IMR-90 (cell line): ENCODE results near the gene CELA3A. TPM values are rescaled to one million over a fixed set of nuclear protein-coding genes. Genes with fewer than 3 reads are reported as not detected.
"Not testable (repeated sequence)": the region's sequence is repeated elsewhere in the genome, so short reads cannot be mapped to it uniquely, and the experiment has no call there.

Experiments used
- ATAC-seq: fragments of 200-7000 bp; cut with Tn5 transposase; 2 replicates; pipeline ENCODE4 v1.9.1; 2020; ENCODE audit warnings: low read depth, mild to moderate bottlenecking, moderate library complexity
- BruUV-seq: library from RNA; stranded (reverse); fragments of 400-500 nt; replicated peaks from 2 replicates; lab custom pipeline; 2021; lab: Mats Ljungman, UMichigan
- CTCF ChIA-PET: fragments of 300-600 bp; formaldehyde crosslinking; extraction: SDS; loops from one replicate; lab custom pipeline; 2021; ENCODE audit warnings: antibody characterized with exemption; lab: Yijun Ruan, JAX
- POLR2A ChIA-PET: fragments of 300-600 bp; sonication (Branson Sonifier 250); formaldehyde crosslinking; loops from one replicate; lab custom pipeline; 2022; ENCODE audit warnings: antibody characterized with exemption; ENCODE audit not compliant: unreplicated experiment; lab: Charles Lee
- DNase-seq: peaks from one replicate; pipeline ENCODE4 v3.0.0; 2013
- H2AFZ ChIP-seq: replicated peaks from 2 replicates; pipeline ENCODE3; 2013; ENCODE audit warnings: low read length, mild to moderate bottlenecking; ENCODE audit not compliant: poor library complexity
- H2AK5ac ChIP-seq: 2 replicates; pipeline ENCODE4 v1.6.1; 2013; ENCODE audit warnings: low read depth, low read length, inconsistent platforms
- H2AK9ac ChIP-seq: replicated peaks from 2 replicates; pipeline ENCODE3; 2013; ENCODE audit warnings: mild to moderate bottlenecking, low read depth, low read length, moderate library complexity; ENCODE audit not compliant: poor library complexity
- H2BK120ac ChIP-seq: 2 replicates; pipeline ENCODE4 v1.6.1; 2013; ENCODE audit warnings: low read depth, low read length, inconsistent platforms
- H2BK15ac ChIP-seq: 3 replicates; pipeline ENCODE4 v1.6.1; 2013; ENCODE audit warnings: low read depth, low read length, inconsistent platforms
- H2BK20ac ChIP-seq: 2 replicates; pipeline ENCODE4 v1.6.1; 2013; ENCODE audit warnings: low read depth, mild to moderate bottlenecking, inconsistent platforms, low read length, moderate library complexity
- H2BK5ac ChIP-seq: 2 replicates; pipeline ENCODE4 v1.6.1; 2013; ENCODE audit warnings: mild to moderate bottlenecking, low read depth, low read length, inconsistent platforms; ENCODE audit not compliant: poor library complexity, severe bottlenecking
- H3K14ac ChIP-seq: replicated peaks from 2 replicates; pipeline ENCODE4 v1.6.1; 2013; ENCODE audit warnings: low read depth, low read length, inconsistent platforms
- H3K18ac ChIP-seq: 2 replicates; pipeline ENCODE4 v1.6.1; 2013; ENCODE audit warnings: low read depth, low read length, control low read depth
- H3K23ac ChIP-seq: 2 replicates; pipeline ENCODE4 v1.6.1; 2013; ENCODE audit warnings: low read depth, low read length, inconsistent platforms
- H3K27ac ChIP-seq: 2 replicates; pipeline ENCODE4 v1.5.1; 2013; ENCODE audit warnings: mild to moderate bottlenecking, control low read depth, low read length; ENCODE audit not compliant: insufficient read depth
- H3K27me3 ChIP-seq: 2 replicates; pipeline ENCODE4 v1.6.1; 2013; ENCODE audit warnings: low read length; ENCODE audit not compliant: control insufficient read depth, insufficient read depth
- H3K36me3 ChIP-seq: 2 replicates; pipeline ENCODE4 v1.6.1; 2013; ENCODE audit warnings: low read length, mixed read lengths; ENCODE audit not compliant: control insufficient read depth, insufficient read depth
- H3K4ac ChIP-seq: 2 replicates; pipeline ENCODE4 v1.6.1; 2013; ENCODE audit warnings: low read depth, low read length, inconsistent platforms
- H3K4me1 ChIP-seq: 2 replicates; pipeline ENCODE4 v1.6.1; 2013; ENCODE audit warnings: low read length, mixed read lengths; ENCODE audit not compliant: control insufficient read depth, insufficient read depth
- H3K4me2 ChIP-seq: 2 replicates; pipeline ENCODE4 v1.6.1; 2013; ENCODE audit warnings: low read depth, mild to moderate bottlenecking, control low read depth, low read length, moderate library complexity
- H3K4me3 ChIP-seq: 2 replicates; pipeline ENCODE4 v1.5.1; 2013; ENCODE audit warnings: low read depth, mild to moderate bottlenecking, control low read depth, low read length, moderate library complexity; ENCODE audit not compliant: insufficient read depth
- H3K56ac ChIP-seq: 2 replicates; pipeline ENCODE4 v1.6.1; 2013; ENCODE audit warnings: low read length, inconsistent platforms; ENCODE audit not compliant: insufficient read depth; ENCODE audit errors: extremely low read depth
- H3K79me1 ChIP-seq, 2 experiments: 2 replicates each; pipeline ENCODE4 v1.6.1; 2013; ENCODE audit warnings: low read length in 2 of 2, inconsistent platforms in 1 of 2, low read depth in 1 of 2
- H3K9ac ChIP-seq: 2 replicates; pipeline ENCODE4 v1.6.1; 2013; ENCODE audit warnings: low read depth, low read length, control low read depth
- H3K9me1 ChIP-seq: 2 replicates; pipeline ENCODE4 v1.6.1; 2013; ENCODE audit warnings: low read length, inconsistent platforms; ENCODE audit not compliant: insufficient read depth
- H3K9me3 ChIP-seq: 2 replicates; pipeline ENCODE4 v1.6.1; 2013; ENCODE audit warnings: low read length; ENCODE audit not compliant: control insufficient read depth, insufficient read depth
- H4K20me1 ChIP-seq: 2 replicates; pipeline ENCODE4 v1.6.1; 2013; ENCODE audit warnings: low read length, inconsistent platforms; ENCODE audit not compliant: insufficient read depth
- H4K5ac ChIP-seq: 2 replicates; pipeline ENCODE4 v1.6.1; 2013; ENCODE audit warnings: mild to moderate bottlenecking, low read depth, low read length, control low read depth
- H4K8ac ChIP-seq, 2 experiments: 2 replicates each; pipeline ENCODE4 v1.6.1; 2013; ENCODE audit warnings: low read depth in 2 of 2, low read length in 2 of 2, control low read depth in 1 of 2, inconsistent platforms in 1 of 2
- H4K91ac ChIP-seq: 2 replicates; pipeline ENCODE4 v1.6.1; 2013; ENCODE audit warnings: low read depth, low read length, inconsistent platforms; ENCODE audit not compliant: insufficient read depth
- WGBS, 2 experiments: methylation state at CpG; one replicate each; pipeline versions ENCODE4 v1.1.5 to v1.1.7; 2013; ENCODE audit warnings: missing lambda C conversion rate in 2 of 2; ENCODE audit not compliant: insufficient read length in 1 of 2; ENCODE audit errors: extremely low coverage in 2 of 2; 5-methylcytosine and 5-hydroxymethylcytosine counted together
- dilution Hi-C: fragments of 300-500 bp; cut with HindIII; formaldehyde crosslinking; loops from one replicate; pipeline ENCODE4 v1.14.3; 2018; ENCODE audit warnings: low sequenced_read_pairs; ENCODE audit not compliant: unreplicated experiment
- in situ Hi-C: fragments of 300-500 bp; cut with MboI; formaldehyde crosslinking; loops from 3 replicates; pipeline ENCODE4 v1.14.3; 2019; ENCODE audit warnings: low sequenced_read_pairs, inconsistent platforms, mixed read lengths
- intact Hi-C: fragments of 100-400 bp; cut with micrococcal nuclease; formaldehyde crosslinking; loops from 2 replicates; pipeline ENCODE4 v1.10.0; 2022
- polyA plus RNA-seq, 3 experiments: library from polyadenylated mRNA; depleted of rRNA; stranded (reverse); fragments of >200 nt; gene quantifications; 2 replicates each; pipeline ENCODE4 v1.2.3, GENCODE V29; 2012; ENCODE audit warnings: low replicate concordance in 1 of 3
- total RNA-seq: library from RNA; depleted of rRNA; stranded (reverse); fragments of >200 nt; gene quantifications from 2 replicates; pipeline ENCODE4 v1.2.3, GENCODE V29; 2012

CELA3A gene
- total and polyA plus RNA-seq, 2 of the 4 experiments (the other 2 are of a cell fraction) = not detected

DNA sequence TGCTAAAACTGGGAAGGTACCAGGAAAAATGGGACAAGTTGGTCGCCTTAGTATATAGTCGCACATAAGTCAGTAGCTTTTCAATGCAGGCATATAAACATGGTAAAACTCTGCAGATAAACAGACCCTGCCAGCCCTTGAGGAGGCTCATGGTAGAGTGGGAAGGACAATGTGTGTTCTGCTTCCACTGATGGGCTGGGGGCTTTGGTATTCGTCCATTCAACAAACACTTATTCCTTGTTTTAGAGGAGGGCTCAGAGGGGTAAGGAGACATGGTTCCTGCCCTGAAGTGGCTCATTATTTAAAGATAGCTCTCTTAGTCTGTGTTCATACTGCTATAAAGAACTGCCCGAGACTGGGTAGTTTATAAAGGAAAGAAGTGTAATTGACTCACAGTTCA is 11.3 kb downstream of the CELA3A start:
- H3K27me3 ChIP-seq, CTCF ChIA-PET, H3K4me2 ChIP-seq, H3K27ac ChIP-seq, H3K4me1 ChIP-seq, H4K91ac ChIP-seq, H2BK120ac ChIP-seq, H3K23ac ChIP-seq, H3K36me3 ChIP-seq, H2BK15ac ChIP-seq, in situ Hi-C loops, H4K20me1 ChIP-seq, BruUV-seq, H3K4ac ChIP-seq, DNase-seq, H2AK5ac ChIP-seq, H4K8ac ChIP-seq, ATAC-seq, dilution Hi-C loops, H4K5ac ChIP-seq, H3K4me3 ChIP-seq, H2BK5ac ChIP-seq, H3K9me3 ChIP-seq, H3K18ac ChIP-seq, H3K14ac ChIP-seq, H2AK9ac ChIP-seq, H2BK20ac ChIP-seq, H2AFZ ChIP-seq, H3K9me1 ChIP-seq, H3K79me1 ChIP-seq, H3K9ac ChIP-seq, H3K56ac ChIP-seq: not testable (repeated sequence)
- no CpG with 5 or more reads among the region's 4 CpGs for WGBS, 2 experiments
- intact Hi-C loops = loop anchor here (10.0 kb wide), 1 partner anchor 262 kb away; no protein-coding TSS in a partner anchor
- POLR2A ChIA-PET = interaction anchor here (0.6 kb wide), 1 partner anchor 13 kb away, joined by 3 read pairs; no protein-coding TSS in a partner anchor

DNA sequence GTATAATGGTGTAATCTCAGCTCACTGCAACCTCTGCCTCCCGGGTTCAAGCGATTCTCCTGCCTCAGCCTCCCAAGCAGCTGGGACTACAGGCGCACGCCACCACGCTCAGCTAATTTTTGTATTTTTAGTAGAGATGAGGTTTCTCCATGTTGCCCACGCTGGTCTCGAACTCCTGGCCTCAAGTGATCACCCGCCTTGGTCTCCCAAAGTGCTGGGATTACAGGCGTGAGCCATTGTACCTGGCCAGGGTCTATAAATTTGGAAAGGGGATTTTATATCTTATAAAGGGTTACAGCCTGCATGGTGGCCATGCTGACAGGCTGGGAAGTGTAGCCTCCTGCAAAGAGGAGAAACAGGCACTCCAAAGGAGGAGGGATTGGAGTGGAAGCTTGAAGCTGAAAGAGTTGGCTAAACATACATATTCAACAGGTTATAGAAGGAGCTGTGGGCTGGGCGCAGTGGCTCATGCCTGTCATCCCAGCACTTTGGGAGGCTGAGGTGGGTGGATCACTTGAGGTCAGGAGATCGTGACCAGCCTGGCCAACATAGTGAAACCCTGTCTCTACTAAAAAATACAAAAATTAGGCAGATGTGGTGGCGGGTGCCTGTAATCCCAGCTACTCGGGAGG is 13.2 kb downstream of the CELA3A start:
- H2BK20ac ChIP-seq, H3K18ac ChIP-seq, H3K27me3 ChIP-seq, DNase-seq, ATAC-seq, H3K27ac ChIP-seq, H4K20me1 ChIP-seq, H3K4me2 ChIP-seq, POLR2A ChIA-PET, H3K9me3 ChIP-seq, H3K9ac ChIP-seq, CTCF ChIA-PET, H3K56ac ChIP-seq, H3K4me1 ChIP-seq, in situ Hi-C loops, H2AK5ac ChIP-seq, H4K5ac ChIP-seq, H3K23ac ChIP-seq, H4K91ac ChIP-seq, H4K8ac ChIP-seq, H2AK9ac ChIP-seq, H3K36me3 ChIP-seq, H2AFZ ChIP-seq, H3K9me1 ChIP-seq, H2BK15ac ChIP-seq, H2BK5ac ChIP-seq, BruUV-seq, H3K4me3 ChIP-seq, H3K14ac ChIP-seq, H3K4ac ChIP-seq, dilution Hi-C loops, H2BK120ac ChIP-seq, H3K79me1 ChIP-seq: not testable (repeated sequence)
- WGBS, 2 experiments = 93% methylated on average over 6 of the region's 13 CpGs; no CpG with 5 or more reads in 1 of the 2 experiments
- intact Hi-C loops = loop anchor here (10.0 kb wide), 1 partner anchor 260 kb away; no protein-coding TSS in a partner anchor
